PC-3 (cell line): ENCODE results near the gene SVOPL. TPM values are rescaled to one million over a fixed set of nuclear protein-coding genes. Genes with fewer than 3 reads are reported as not detected.

ENCODE experiments used
- ATAC-seq: fragments of 200-7000 bp; cut with Tn5 transposase; 2 replicates; pipeline ENCODE4 v1.9.1; 2020; ENCODE audit warnings: mild to moderate bottlenecking, moderate library complexity
- BruUV-seq: library from RNA; stranded (reverse); fragments of 400-500 nt; replicated peaks from 2 replicates; lab custom pipeline; 2021; lab: Mats Ljungman, UMichigan
- CTCF ChIA-PET: fragments of 300-600 bp; sonication (Branson Sonifier 250); formaldehyde crosslinking; loops from one replicate; lab custom pipeline; 2022; ENCODE audit warnings: antibody characterized with exemption; lab: Charles Lee
- POLR2A ChIA-PET: fragments of 300-600 bp; sonication (Branson Sonifier 250); formaldehyde crosslinking; loops from one replicate; lab custom pipeline; 2022; ENCODE audit warnings: antibody characterized with exemption; ENCODE audit not compliant: unreplicated experiment; lab: Charles Lee
- DNase-seq: peaks from one replicate; pipeline ENCODE4 v3.0.0-alpha.2; 2015
- H2AFZ ChIP-seq: fragments of 300-600 bp; sonication (generic); 2 replicates; pipeline ENCODE4 v1.6.0; 2016; ENCODE audit warnings: antibody characterized with exemption, low read length
- H3F3A ChIP-seq: fragments of 300-600 bp; sonication (generic); one replicate; pipeline ENCODE4 v1.6.0; 2017; ENCODE audit warnings: antibody characterized with exemption, low read length, control low read depth, mild to moderate bottlenecking; ENCODE audit not compliant: unreplicated experiment
- H3K27ac ChIP-seq: fragments of 300-600 bp; sonication (generic); 2 replicates; pipeline ENCODE4 v1.5.1; 2016; ENCODE audit warnings: mild to moderate bottlenecking, low read length
- H3K27me3 ChIP-seq: fragments of 300-600 bp; sonication (generic); 2 replicates; pipeline ENCODE4 v1.6.1; 2016; ENCODE audit warnings: low read length, mixed read lengths
- H3K36me3 ChIP-seq: fragments of 300-600 bp; sonication (generic); 2 replicates; pipeline ENCODE4 v1.6.1; 2016; ENCODE audit warnings: low read depth, mixed run types, low read length, mixed read lengths
- H3K4me1 ChIP-seq: fragments of 300-600 bp; sonication (generic); 2 replicates; pipeline ENCODE4 v1.5.1; 2016; ENCODE audit warnings: low read length; ENCODE audit not compliant: insufficient read depth
- H3K4me2 ChIP-seq: fragments of 300-600 bp; sonication (generic); 2 replicates; pipeline ENCODE4 v1.6.0; 2016; ENCODE audit warnings: low read length
- H3K4me3 ChIP-seq: fragments of 300-600 bp; sonication (generic); 2 replicates; pipeline ENCODE4 v1.5.1; 2016; ENCODE audit warnings: mild to moderate bottlenecking, low read length, mixed read lengths
- H3K79me2 ChIP-seq: fragments of 300-600 bp; sonication (generic); 2 replicates; pipeline ENCODE4 v1.6.1; 2017; ENCODE audit warnings: low read length, mixed read lengths
- H3K9ac ChIP-seq: fragments of 300-600 bp; sonication (generic); 2 replicates; pipeline ENCODE4 v1.6.0; 2016; ENCODE audit warnings: mild to moderate bottlenecking, low read length
- H3K9me2 ChIP-seq: fragments of 300-600 bp; sonication (generic); replicated peaks from 2 replicates; pipeline ENCODE4 v1.6.1; 2016; ENCODE audit warnings: mixed run types, low read length, mixed read lengths
- H3K9me3 ChIP-seq: fragments of 300-600 bp; sonication (generic); 2 replicates; pipeline ENCODE4 v1.6.1; 2016; ENCODE audit warnings: low read length, mixed read lengths
- H4K20me1 ChIP-seq: fragments of 300-600 bp; sonication (generic); 2 replicates; pipeline ENCODE4 v1.6.1; 2016; ENCODE audit warnings: low read length, mixed read lengths
- CTCF ChIP-seq: fragments of 300-600 bp; sonication (generic); conservative IDR thresholded peaks from 2 replicates; pipeline ENCODE4 v1.5.1; 2017; ENCODE audit warnings: antibody characterized with exemption, low read depth, mild to moderate bottlenecking, low read length
- EZH2 ChIP-seq: fragments of 300-600 bp; sonication (generic); IDR thresholded peaks from one replicate; pipeline ENCODE4 v1.6.1; 2017; ENCODE audit warnings: antibody characterized with exemption, mild to moderate bottlenecking, low read length; ENCODE audit not compliant: unreplicated experiment
- EZH2phosphoT487 ChIP-seq: fragments of 300-600 bp; sonication (generic); IDR thresholded peaks from 2 replicates; pipeline ENCODE4 v1.6.1; 2018; ENCODE audit warnings: mild to moderate bottlenecking, antibody characterized with exemption, low read length, borderline replicate concordance
- intact Hi-C: fragments of 100-400 bp; cut with micrococcal nuclease; formaldehyde crosslinking; loops from 2 replicates; pipeline ENCODE4 v1.9.0; 2023
- total RNA-seq: library from RNA; depleted of rRNA; stranded (reverse); fragments of >200 nt; gene quantifications from 2 replicates; pipeline ENCODE4 v1.2.3, GENCODE V29; 2014

The SVOPL gene
- total RNA-seq, 1 experiment from 2014 or later = not detected

DNA sequence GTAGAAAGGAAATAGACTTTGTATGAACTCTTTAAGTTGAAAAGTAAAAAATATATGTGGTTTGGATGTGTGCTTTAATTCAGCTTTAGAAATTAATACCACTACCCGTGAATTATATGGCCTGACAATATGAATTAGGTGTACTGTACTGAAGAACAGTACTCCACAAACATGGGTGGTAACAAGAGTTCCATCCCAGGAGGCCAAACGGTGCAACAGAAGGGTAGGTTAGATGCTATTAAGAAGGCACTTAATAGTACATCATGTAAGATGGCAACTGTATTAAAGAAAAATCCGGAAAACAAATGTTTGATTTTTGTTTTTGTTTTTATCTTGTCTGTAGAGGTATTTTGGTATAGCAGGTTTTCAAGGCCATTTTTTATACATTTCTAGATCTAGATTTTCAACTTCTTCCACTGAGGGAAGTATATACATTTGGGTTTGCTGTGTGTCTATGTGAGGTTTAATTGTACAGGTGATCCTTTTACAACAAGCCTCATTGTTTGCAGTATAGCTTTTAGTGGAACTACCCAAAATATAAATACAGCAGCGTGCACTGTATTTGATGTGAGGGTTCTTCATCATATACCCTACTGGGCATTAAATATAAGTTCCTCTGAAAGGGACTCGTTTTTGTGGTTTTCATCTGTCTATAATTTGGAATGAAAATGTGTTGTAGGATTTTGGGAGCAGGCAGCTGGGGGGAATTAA lies 115.7 kb downstream of the SVOPL start:
- DNase-seq (no peak), ATAC-seq (no peak)
- no TSS peak for BruUV-seq
- Histone ChIP-seq H3K27ac (no peak overlapping the region), H4K20me1 (no peaks in the 10 kb centered on the region), H3K79me2 (no peaks in the 10 kb centered on the region), H3K27me3 (no peaks in the 10 kb centered on the region), H3K9ac (no peak overlapping the region), H2AFZ (no peak overlapping the region), H3F3A (no peaks in the 10 kb centered on the region), H3K4me2 (no peak overlapping the region), H3K4me3 (no peak overlapping the region), H3K9me2 (no peaks in the 10 kb centered on the region), H3K36me3 (peaks cover 11% of the 10 kb centered on the region), H3K9me3 (no peaks in the 10 kb centered on the region), H3K4me1 (no peaks in the 10 kb centered on the region)
- ChIA-PET CTCF (no interaction called here), POLR2A (no interaction called here)
- TF ChIP-seq EZH2phosphoT487 (no peak), EZH2 (no peak), CTCF (no peak)
- intact Hi-C loops = no loop called here

DNA sequence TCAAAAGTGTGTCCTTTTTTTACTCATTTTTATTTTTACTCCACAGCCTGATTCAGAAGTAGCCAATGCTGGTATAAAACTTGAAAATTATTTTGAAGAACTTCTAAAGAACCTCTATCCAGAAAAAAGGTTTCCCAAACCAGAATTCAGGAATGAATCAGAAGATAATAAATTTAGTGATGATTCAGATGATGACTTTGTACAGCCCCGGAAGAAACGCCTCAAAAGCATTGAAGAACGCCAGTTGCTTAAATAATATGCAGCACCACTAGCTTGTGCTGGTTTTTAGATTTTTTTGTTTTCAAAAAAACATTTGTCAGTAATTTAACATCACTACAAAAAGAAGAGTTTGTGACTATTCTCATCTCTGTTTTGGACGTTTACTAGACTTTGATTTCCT lies 116.5 kb downstream of the SVOPL start:
- ChIA-PET POLR2A (no interaction called here), CTCF (no interaction called here)
- Histone ChIP-seq H3K4me1 (no peaks in the 10 kb centered on the region), H3K27ac (no peak overlapping the region), H4K20me1 (no peaks in the 10 kb centered on the region), H3K27me3 (no peaks in the 10 kb centered on the region), H3K9ac (no peak overlapping the region), H3F3A (no peaks in the 10 kb centered on the region), H2AFZ (no peak overlapping the region), H3K4me3 (no peak overlapping the region), H3K79me2 (no peaks in the 10 kb centered on the region), H3K36me3 (peaks cover 11% of the 10 kb centered on the region), H3K9me2 (no peaks in the 10 kb centered on the region), H3K4me2 (no peak overlapping the region), H3K9me3 (no peaks in the 10 kb centered on the region)
- intact Hi-C loops = no loop called here
- no TSS peak for BruUV-seq
- DNase-seq (no peak), ATAC-seq (no peak)
- TF ChIP-seq CTCF (no peak), EZH2 (no peak), EZH2phosphoT487 (no peak)

GRCh38 chr7:138584283-138584682 lies 116.9 kb downstream of the SVOPL start:
- H3K9me3 ChIP-seq = no peaks in the 10 kb centered on the region
- TF ChIP-seq CTCF (no peak), EZH2 (no peak)
- no peaks in the 10 kb centered on the region for H3K9me2 ChIP-seq
- DNase-seq (no peak), ATAC-seq (no peak)
- H3K4me1 ChIP-seq = no peaks in the 10 kb centered on the region
- H3K4me2 ChIP-seq = no peak overlapping the region
- H3K4me3 ChIP-seq = no peak overlapping the region
- intact Hi-C loops = no loop called here
- H4K20me1 ChIP-seq = no peaks in the 10 kb centered on the region
- H3K27me3 ChIP-seq = no peaks in the 10 kb centered on the region
- peaks cover 11% of the 10 kb centered on the region for H3K36me3 ChIP-seq
- H3K9ac ChIP-seq = no peak overlapping the region
- H3F3A ChIP-seq = no peaks in the 10 kb centered on the region
- no peak overlapping the region for H3K27ac ChIP-seq
- POLR2A ChIA-PET = no interaction called here
- H3K79me2 ChIP-seq = no peaks in the 10 kb centered on the region
- CTCF ChIA-PET = no interaction called here
- no peak overlapping the region for H2AFZ ChIP-seq
- BruUV-seq = no TSS peak
